Osteocyte (in vitro differentiated cells): ENCODE results near the gene ODC1. TPM values are rescaled to one million over a fixed set of nuclear protein-coding genes. Genes with fewer than 3 reads are reported as not detected.

Experiments used
- DNase-seq: peaks from one replicate; pipeline ENCODE4 v3.0.0; 2021; ENCODE audit warnings: mixed read lengths; ENCODE audit not compliant: unreplicated experiment; ENCODE audit errors: extremely low spot score
- H3K27ac Mint-ChIP-seq: one replicate; pipeline ENCODE4 v1.8.0; 2021; ENCODE audit warnings: mild to moderate bottlenecking, mixed read lengths; ENCODE audit not compliant: unreplicated experiment
- H3K27me3 Mint-ChIP-seq: one replicate; pipeline ENCODE4 v1.8.0; 2021; ENCODE audit warnings: mixed read lengths; ENCODE audit not compliant: unreplicated experiment
- H3K36me3 Mint-ChIP-seq: one replicate; pipeline ENCODE4 v1.8.0; 2021; ENCODE audit warnings: mixed read lengths; ENCODE audit not compliant: unreplicated experiment
- H3K4me1 Mint-ChIP-seq: one replicate; pipeline ENCODE4 v1.8.0; 2021; ENCODE audit warnings: mixed read lengths; ENCODE audit not compliant: unreplicated experiment
- H3K4me3 Mint-ChIP-seq: one replicate; pipeline ENCODE4 v1.8.0; 2021; ENCODE audit warnings: mild to moderate bottlenecking, moderate library complexity, mixed read lengths; ENCODE audit not compliant: unreplicated experiment
- H3K9me3 Mint-ChIP-seq: one replicate; pipeline ENCODE4 v1.8.0; 2021; ENCODE audit warnings: mixed read lengths; ENCODE audit not compliant: unreplicated experiment
- CTCF ChIP-seq: fragments of 200-600 bp; sonication (generic); IDR thresholded peaks from 2 replicates; pipeline ENCODE4 v1.5.0; 2021; ENCODE audit warnings: antibody characterized with exemption, mild to moderate bottlenecking, moderate library complexity
- total RNA-seq: library from RNA; stranded (reverse); gene quantifications from 2 replicates; pipeline ENCODE4 v1.2.1, GENCODE V29; 2021

ODC1 gene
- total RNA-seq, 1 donor from 2014 or later = 44.8 TPM

DNA sequence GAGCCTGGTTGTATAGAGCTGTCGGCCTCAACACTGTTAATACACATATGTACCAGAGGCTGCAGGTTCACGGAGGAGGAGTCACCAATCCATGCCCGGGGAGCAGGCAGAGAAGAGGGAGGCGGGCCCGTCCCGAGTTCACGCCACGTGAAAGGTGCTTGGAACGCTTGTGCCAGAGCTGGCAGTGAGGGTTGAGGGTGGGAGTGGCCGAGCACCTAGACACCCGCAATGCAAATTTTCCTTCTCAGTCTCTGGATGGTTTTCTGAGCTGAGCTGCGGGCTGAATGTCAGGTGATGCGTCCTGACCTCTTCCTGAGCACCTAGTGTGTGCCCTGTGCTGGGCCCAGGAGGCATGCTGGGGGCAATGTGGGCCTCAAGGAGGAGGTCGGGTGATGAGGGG lies 52.2 kb downstream of the ODC1 start:
- no peaks in the 10 kb centered on the region for H3K9me3 Mint-ChIP-seq
- H3K4me3 Mint-ChIP-seq = no peak overlapping the region
- peaks cover 19% of the 10 kb centered on the region for H3K4me1 Mint-ChIP-seq
- no peak for TF ChIP-seq CTCF
- H3K36me3 Mint-ChIP-seq = peaks cover 4% of the 10 kb centered on the region
- H3K27me3 Mint-ChIP-seq = no peaks in the 10 kb centered on the region
- H3K27ac Mint-ChIP-seq = no peak overlapping the region
- DNase-seq = no peak

GRCh38 chr2:10393640-10393982 lies 54.5 kb downstream of the ODC1 start:
- no peaks in the 10 kb centered on the region for H3K36me3 Mint-ChIP-seq
- no peak overlapping the region for H3K4me3 Mint-ChIP-seq
- TF ChIP-seq CTCF = no peak
- no peaks in the 10 kb centered on the region for H3K27me3 Mint-ChIP-seq
- H3K9me3 Mint-ChIP-seq = no peaks in the 10 kb centered on the region
- H3K4me1 Mint-ChIP-seq = peaks cover 28% of the 10 kb centered on the region
- H3K27ac Mint-ChIP-seq = no peak overlapping the region
- DNase-seq = no peak

DNA sequence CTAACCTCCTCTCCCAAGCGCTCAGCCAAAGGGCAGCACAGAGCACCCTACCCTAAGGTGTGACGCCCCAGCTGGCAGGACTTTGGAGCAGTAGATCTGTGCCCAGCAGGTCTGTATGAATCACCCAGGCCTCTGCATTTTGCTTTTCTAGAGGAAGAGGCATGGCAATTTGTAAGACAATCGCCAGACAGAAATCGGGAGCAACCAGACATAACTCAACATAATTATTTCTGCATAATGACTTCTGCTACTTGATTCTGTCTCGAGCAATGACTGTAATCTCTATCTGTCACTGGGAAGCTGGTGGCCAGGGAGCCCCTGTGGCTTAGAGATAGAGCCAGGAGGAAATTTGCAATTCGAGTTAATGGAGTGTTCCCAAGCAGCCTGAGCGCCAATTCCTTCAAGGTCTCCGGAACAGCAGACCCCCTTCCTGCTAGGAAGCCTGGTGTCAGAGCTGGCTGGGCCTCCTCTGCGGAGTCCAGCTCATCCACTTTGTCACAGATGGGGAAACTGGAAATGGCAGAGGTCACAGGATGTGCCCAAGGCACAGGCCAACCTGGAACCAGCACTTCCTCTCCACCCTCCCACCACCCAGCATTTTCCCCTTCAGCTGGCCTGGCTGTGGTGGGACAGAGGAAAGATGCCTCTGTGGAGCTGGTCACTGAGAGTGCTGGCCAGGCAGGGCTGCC lies 55.0 kb downstream of the ODC1 start:
- Mint-ChIP-seq H3K27me3 (no peaks in the 10 kb centered on the region), H3K4me1 (peaks cover 29% of the 10 kb centered on the region), H3K27ac (no peak overlapping the region), H3K9me3 (no peaks in the 10 kb centered on the region), H3K36me3 (no peaks in the 10 kb centered on the region), H3K4me3 (no peak overlapping the region)
- TF ChIP-seq CTCF = no peak
- DNase-seq = no peak

GRCh38 chr2:10392548-10392947 lies 55.6 kb downstream of the ODC1 start:
- no peaks in the 10 kb centered on the region for H3K27me3 Mint-ChIP-seq
- DNase-seq = no peak
- no peaks in the 10 kb centered on the region for H3K9me3 Mint-ChIP-seq
- no peak for TF ChIP-seq CTCF
- no peaks in the 10 kb centered on the region for H3K36me3 Mint-ChIP-seq
- H3K4me3 Mint-ChIP-seq = no peak overlapping the region
- H3K27ac Mint-ChIP-seq = no peak overlapping the region
- H3K4me1 Mint-ChIP-seq = peaks cover 26% of the 10 kb centered on the region

- Mint-ChIP-seq H3K9me3 (no peaks in the 10 kb centered on the region), H3K27me3 (no peaks in the 10 kb centered on the region), H3K27ac (no peak overlapping the region), H3K4me1 (peaks cover 26% of the 10 kb centered on the region), H3K36me3 (no peaks in the 10 kb centered on the region), H3K4me3 (no peak overlapping the region)
- no peak for TF ChIP-seq CTCF
- DNase-seq = no peak
Measured at GRCh38 chr2:10392100-10392499, 56.0 kb downstream of the ODC1 start.
